ENCODE results near the gene SNF8. TPM values are rescaled to one million over a fixed set of nuclear protein-coding genes. Genes with fewer than 3 reads are reported as not detected.

Gene SNF8
- polyA plus RNA-seq, 3 donors, result 91.6 to 162 (median 145) TPM

- H3K4me3 Mint-ChIP-seq, result no peak overlapping the region
- 100% methylated on average over 2 of the region's 2 CpGs for WGBS (ENCODE audit: insufficient coverage)
- no peaks in the 10 kb centered on the region for H3K27me3 ChIP-seq (ENCODE audit: control insufficient read depth in 2 of 2, insufficient read depth in 2 of 2, low read length in 2 of 2)
- H3K9me3 Mint-ChIP-seq, result peaks cover 0 to 2% (median 0%) of the 10 kb centered on the region in 7 donors
- H3K27ac Mint-ChIP-seq, result peak overlapping the region in 3 of 7 donors; percentile 38 to 43 (median 42)
- H3K27me3 Mint-ChIP-seq (ENCODE audit: low read depth in 3 of 3), result no peaks in the 10 kb centered on the region
- H2AFZ ChIP-seq (ENCODE audit: insufficient read depth, low read depth, low read length, poor library complexity, severe bottlenecking), result no peak overlapping the region
- H3K79me2 ChIP-seq (ENCODE audit: insufficient read depth, low read length), result peaks cover 81% of the 10 kb centered on the region
- intact Hi-C loops (cut with micrococcal nuclease), result no loop called here
- peaks cover 33 to 57% of the 10 kb centered on the region in 2 donors for H3K36me3 ChIP-seq (replicated peaks in 1 of 2; ENCODE audit: control insufficient read depth in 1 of 2, insufficient read depth in 2 of 2, low read length in 2 of 2)
- no peak overlapping the region for H3K9ac ChIP-seq (ENCODE audit: insufficient read depth, low read length, poor library complexity, severe bottlenecking)
- peaks cover 62 to 71% of the 10 kb centered on the region in 2 donors for H3K36me3 Mint-ChIP-seq
- DNase-seq, result no peak
- H3K4me3 ChIP-seq (replicated peaks in 1 of 3; ENCODE audit: low read depth in 2 of 3, low read length in 3 of 3), result no peak overlapping the region
- peaks cover 49% of the 10 kb centered on the region for H4K20me1 ChIP-seq (ENCODE audit: insufficient read depth, low read length)
- H3K4me2 ChIP-seq (replicated peaks; ENCODE audit: extremely low read depth, low read length, poor library complexity, severe bottlenecking), result no peak overlapping the region
- no peaks in the 10 kb centered on the region for H3K9me3 ChIP-seq (replicated peaks in 1 of 2; ENCODE audit: control insufficient read depth in 1 of 2, insufficient read depth in 1 of 2, low read length in 2 of 2)
- H3K4me1 Mint-ChIP-seq, result peaks cover 59% of the 10 kb centered on the region
- peaks cover 42 to 55% of the 10 kb centered on the region in 2 donors for H3K4me1 ChIP-seq (ENCODE audit: control insufficient read depth in 1 of 2, insufficient read depth in 2 of 2, low read length in 2 of 2)
- H3K27ac ChIP-seq (ENCODE audit: low read depth in 1 of 2, low read length in 2 of 2), result peak overlapping the region in 1 of 2 donors; percentile 31
- no peak for TF ChIP-seq CTCF (IDR thresholded peaks at IDR 0.05)
Observed at GRCh38 chr17:48912476-48912875, 32.2 kb downstream of the SNF8 start.

- Mint-ChIP-seq H3K9me3 (no peaks in the 10 kb centered on the region), H3K4me3 (no peak overlapping the region), H3K4me1 (peaks cover 50% of the 10 kb centered on the region), H3K27me3 (ENCODE audit: low read depth in 3 of 3) (no peaks in the 10 kb centered on the region), H3K27ac (peak overlapping the region in 5 of 7 donors; percentile 29 to 73 (median 54)), H3K36me3 (peaks cover 51% of the 10 kb centered on the region in 2 donors)
- H3K27me3 ChIP-seq (ENCODE audit: control insufficient read depth in 2 of 2, insufficient read depth in 2 of 2, low read length in 2 of 2), result no peaks in the 10 kb centered on the region
- no peak for DNase-seq
- H2AFZ ChIP-seq (ENCODE audit: insufficient read depth, low read depth, low read length, poor library complexity, severe bottlenecking), result no peak overlapping the region
- 100% methylated on average over 1 of the region's 2 CpGs for WGBS (ENCODE audit: insufficient coverage)
- no peak for TF ChIP-seq CTCF (IDR thresholded peaks at IDR 0.05)
- peak overlapping the region; percentile 89 for H3K4me2 ChIP-seq (replicated peaks; ENCODE audit: extremely low read depth, low read length, poor library complexity, severe bottlenecking)
- peak overlapping the region in 1 of 3 experiments; percentile 82 for H3K4me3 ChIP-seq (replicated peaks in 1 of 3; ENCODE audit: low read depth in 2 of 3, low read length in 3 of 3)
- peaks cover 43% of the 10 kb centered on the region for H4K20me1 ChIP-seq (ENCODE audit: insufficient read depth, low read length)
- peak overlapping the region in 1 of 2 donors; percentile 9 for H3K27ac ChIP-seq (ENCODE audit: low read depth in 1 of 2, low read length in 2 of 2)
- intact Hi-C loops (cut with micrococcal nuclease), result no loop called here
- peaks cover 25 to 46% of the 10 kb centered on the region in 2 donors for H3K36me3 ChIP-seq (replicated peaks in 1 of 2; ENCODE audit: control insufficient read depth in 1 of 2, insufficient read depth in 2 of 2, low read length in 2 of 2)
- no peaks in the 10 kb centered on the region for H3K9me3 ChIP-seq (replicated peaks in 1 of 2; ENCODE audit: control insufficient read depth in 1 of 2, insufficient read depth in 1 of 2, low read length in 2 of 2)
- peaks cover 68% of the 10 kb centered on the region for H3K79me2 ChIP-seq (ENCODE audit: insufficient read depth, low read length)
- H3K4me1 ChIP-seq (ENCODE audit: control insufficient read depth in 1 of 2, insufficient read depth in 2 of 2, low read length in 2 of 2), result peaks cover 32 to 46% of the 10 kb centered on the region in 2 donors
- H3K9ac ChIP-seq (ENCODE audit: insufficient read depth, low read length, poor library complexity, severe bottlenecking), result no peak overlapping the region
Observed at GRCh38 chr17:48910370-48910769, 34.3 kb downstream of the SNF8 start.

All from CD14-positive monocyte (primary cell).